Measurements from ENCODE around the gene MAP2K3. TPM values are rescaled to one million over a fixed set of nuclear protein-coding genes. Genes with fewer than 3 reads are reported as not detected.

MAP2K3 gene
- total and polyA plus RNA-seq, 2 of the 8 experiments (the other 6 are each of a cell fraction or from before 2014, with no cell fraction given): 16.9 to 33.5 TPM

GRCh38 chr17:21245639-21246084 is 38.8 kb upstream of the MAP2K3 start (continued):
- TF ChIP-seq CHD2 (IDR thresholded peaks at IDR 0.05; ENCODE audit: low read length): no peak
- no peak for TF ChIP-seq MAX (IDR thresholded peaks at IDR 0.05)
- no peak for TF ChIP-seq ASH2L (IDR thresholded peaks at IDR 0.05; ENCODE audit: low read length)
